ENCODE results near the gene IL34.

The IL34 gene

DNA sequence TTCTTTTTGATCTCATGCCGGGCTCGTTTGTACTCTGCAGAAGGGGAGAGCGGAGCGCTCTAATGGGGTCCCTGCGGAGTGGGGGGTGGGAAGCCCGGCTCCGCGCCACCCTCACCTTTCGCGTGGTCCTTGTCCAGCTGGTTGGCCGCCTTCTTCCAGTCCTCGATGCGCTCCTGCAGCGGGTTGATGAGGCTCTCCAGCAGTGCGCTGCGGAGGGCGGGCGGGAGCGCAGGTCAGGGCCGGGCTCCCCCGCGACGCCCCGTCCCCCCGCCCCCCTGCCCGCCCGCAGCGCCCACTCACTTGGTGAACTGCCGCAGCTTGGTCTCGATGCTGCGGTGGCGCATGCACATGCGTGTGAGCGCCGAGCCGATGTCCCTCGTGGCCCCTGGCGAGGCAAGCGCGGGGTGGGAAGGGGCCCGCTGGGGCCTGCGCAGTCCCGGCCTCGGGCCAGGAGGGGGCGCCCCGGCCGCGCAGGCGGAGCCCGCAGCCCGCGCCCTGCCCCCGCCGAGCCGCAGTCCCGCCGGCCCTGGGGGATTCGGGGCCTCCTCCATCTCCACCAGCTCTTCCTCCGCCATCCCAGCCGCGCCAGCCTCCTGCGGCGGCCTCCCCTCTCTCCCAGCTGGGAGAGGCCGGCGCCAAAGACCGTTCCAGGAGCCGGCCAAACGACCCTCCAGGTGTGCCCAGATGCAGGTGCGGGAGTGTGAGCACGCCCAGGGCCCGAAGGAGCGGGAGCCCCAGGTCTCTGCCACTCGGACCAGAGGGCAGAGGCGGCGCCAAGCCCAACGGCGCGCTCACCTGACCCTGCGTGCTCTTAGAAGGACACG, 33.5 kb downstream of the IL34 start:
- Histone ChIP-seq H3K9ac (ENCODE audit: low read length) (no peak overlapping the region), H2BK5ac (ENCODE audit: low read depth, low read length, poor library complexity) (no peak overlapping the region), H4K12ac (ENCODE audit: low read depth, low read length) (no peak overlapping the region), H3K4ac (ENCODE audit: low read depth, low read length) (no peak overlapping the region), H4K8ac (ENCODE audit: low read depth, low read length) (no peak overlapping the region), H3K79me1 (ENCODE audit: low read length) (peaks cover 5% of the 10 kb centered on the region), H3K14ac (ENCODE audit: low read length) (no peak overlapping the region), H3K4me2 (ENCODE audit: low read length) (no peak overlapping the region), H3K27ac (ENCODE audit: low read depth, low read length) (no peak overlapping the region), H3K36me3 (ENCODE audit: control insufficient read depth in 1 of 2, insufficient read depth in 2 of 2, low read length in 2 of 2) (peaks cover 59 to 66% of the 10 kb centered on the region in 2 experiments), H3K27me3 (ENCODE audit: insufficient read depth, low read length) (no peaks in the 10 kb centered on the region), H2BK120ac (ENCODE audit: insufficient read depth, low read length, poor library complexity) (no peak overlapping the region), H3K23ac (ENCODE audit: low read length) (no peak overlapping the region), H2BK12ac (ENCODE audit: low read length) (no peak overlapping the region), H2AK5ac (ENCODE audit: low read length) (no peak overlapping the region), H2AFZ (ENCODE audit: insufficient read depth, low read length, poor library complexity) (no peak overlapping the region), H3K4me1 (ENCODE audit: control insufficient read depth in 1 of 2, insufficient read depth in 2 of 2, low read length in 2 of 2) (peaks cover 32% of the 10 kb centered on the region in 2 experiments), H3K9me3 (ENCODE audit: insufficient read depth, low read depth, low read length) (peaks cover 3% of the 10 kb centered on the region), H3K18ac (ENCODE audit: low read length) (no peak overlapping the region), H3K4me3 (ENCODE audit: low read depth, low read length) (no peak overlapping the region), H3K79me2 (ENCODE audit: control insufficient read depth, insufficient read depth, low read length, poor library complexity) (peaks cover 26% of the 10 kb centered on the region), H4K91ac (ENCODE audit: low read depth, low read length) (no peak overlapping the region)
- DNase-seq: peak in 1 of 2 donors; percentile 48
- no CpG with 5 or more reads among the region's 80 CpGs for WGBS (ENCODE audit: extremely low coverage, insufficient coverage, insufficient read length)

DNA sequence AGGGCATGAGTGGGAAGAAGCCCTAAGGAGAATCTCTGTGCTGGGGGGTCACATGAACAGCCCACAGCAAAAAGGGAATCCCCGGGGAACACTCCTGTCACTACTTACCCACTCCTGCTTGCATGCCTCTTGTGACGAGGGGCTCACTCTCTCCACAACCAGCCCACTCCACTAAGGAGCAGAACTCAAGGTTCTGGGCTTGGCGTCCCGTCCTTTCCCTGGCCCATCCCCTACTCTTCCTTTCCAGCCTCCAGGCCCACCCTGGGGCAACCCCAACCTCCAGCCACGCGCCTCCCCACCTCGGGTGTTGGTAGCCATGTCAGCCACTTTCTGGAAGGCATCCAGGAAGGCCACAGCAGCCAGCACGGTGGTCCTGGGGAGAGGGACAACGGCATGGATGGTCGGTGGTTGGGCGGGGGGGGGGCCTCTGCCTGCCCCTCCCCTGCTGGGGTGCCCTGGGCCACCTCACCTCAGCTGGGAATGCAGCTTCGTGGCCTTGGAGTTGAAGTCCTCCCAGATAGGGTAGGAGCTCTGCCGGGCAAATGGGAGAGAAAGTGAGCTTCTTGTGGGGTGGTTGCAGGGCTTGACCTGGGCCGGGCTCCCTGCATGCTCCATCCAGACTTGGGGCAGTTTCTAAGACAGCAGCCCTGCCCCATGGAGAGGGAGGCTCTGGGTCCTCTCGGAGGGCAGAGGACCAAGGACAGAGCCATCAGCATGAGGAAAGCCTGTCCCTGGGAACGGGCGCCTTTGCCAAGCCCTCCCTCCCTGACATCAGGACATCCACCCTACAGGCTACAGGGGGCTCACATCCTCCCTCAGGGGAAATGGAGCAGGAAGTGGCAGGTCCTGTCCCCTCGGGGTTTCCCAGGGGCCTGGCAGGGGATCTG, 34.4 kb downstream of the IL34 start:
- H3K27me3 ChIP-seq (ENCODE audit: insufficient read depth, low read length): no peaks in the 10 kb centered on the region
- no CpG with 5 or more reads among the region's 18 CpGs for WGBS (ENCODE audit: extremely low coverage, insufficient coverage, insufficient read length)
- H3K4me1 ChIP-seq (ENCODE audit: control insufficient read depth in 1 of 2, insufficient read depth in 2 of 2, low read length in 2 of 2): peaks cover 32% of the 10 kb centered on the region in 2 experiments
- no peak overlapping the region for H2BK120ac ChIP-seq (ENCODE audit: insufficient read depth, low read length, poor library complexity)
- no peak overlapping the region for H3K9ac ChIP-seq (ENCODE audit: low read length)
- H3K9me3 ChIP-seq (ENCODE audit: insufficient read depth, low read depth, low read length): peaks cover 3% of the 10 kb centered on the region
- H4K8ac ChIP-seq (ENCODE audit: low read depth, low read length): peak overlapping the region; percentile 3
- no peak overlapping the region for H2BK5ac ChIP-seq (ENCODE audit: low read depth, low read length, poor library complexity)
- peaks cover 10% of the 10 kb centered on the region for H3K79me1 ChIP-seq (ENCODE audit: low read length)
- no peak overlapping the region for H3K4me2 ChIP-seq (ENCODE audit: low read length)
- peaks cover 54 to 57% of the 10 kb centered on the region in 2 experiments for H3K36me3 ChIP-seq (ENCODE audit: control insufficient read depth in 1 of 2, insufficient read depth in 2 of 2, low read length in 2 of 2)
- no peak for DNase-seq
- no peak overlapping the region for H3K14ac ChIP-seq (ENCODE audit: low read length)
- H3K23ac ChIP-seq (ENCODE audit: low read length): no peak overlapping the region
- peak overlapping the region; percentile 1 for H3K18ac ChIP-seq (ENCODE audit: low read length)
- H2AK5ac ChIP-seq (ENCODE audit: low read length): peak overlapping the region; percentile 13
- H2AFZ ChIP-seq (ENCODE audit: insufficient read depth, low read length, poor library complexity): no peak overlapping the region
- no peak overlapping the region for H3K4me3 ChIP-seq (ENCODE audit: low read depth, low read length)
- H4K91ac ChIP-seq (ENCODE audit: low read depth, low read length): no peak overlapping the region
- no peak overlapping the region for H4K12ac ChIP-seq (ENCODE audit: low read depth, low read length)
- peaks cover 33% of the 10 kb centered on the region for H3K79me2 ChIP-seq (ENCODE audit: control insufficient read depth, insufficient read depth, low read length, poor library complexity)
- no peak overlapping the region for H3K27ac ChIP-seq (ENCODE audit: low read depth, low read length)
- no peak overlapping the region for H3K4ac ChIP-seq (ENCODE audit: low read depth, low read length)
- H2BK12ac ChIP-seq (ENCODE audit: low read length): no peak overlapping the region

DNA sequence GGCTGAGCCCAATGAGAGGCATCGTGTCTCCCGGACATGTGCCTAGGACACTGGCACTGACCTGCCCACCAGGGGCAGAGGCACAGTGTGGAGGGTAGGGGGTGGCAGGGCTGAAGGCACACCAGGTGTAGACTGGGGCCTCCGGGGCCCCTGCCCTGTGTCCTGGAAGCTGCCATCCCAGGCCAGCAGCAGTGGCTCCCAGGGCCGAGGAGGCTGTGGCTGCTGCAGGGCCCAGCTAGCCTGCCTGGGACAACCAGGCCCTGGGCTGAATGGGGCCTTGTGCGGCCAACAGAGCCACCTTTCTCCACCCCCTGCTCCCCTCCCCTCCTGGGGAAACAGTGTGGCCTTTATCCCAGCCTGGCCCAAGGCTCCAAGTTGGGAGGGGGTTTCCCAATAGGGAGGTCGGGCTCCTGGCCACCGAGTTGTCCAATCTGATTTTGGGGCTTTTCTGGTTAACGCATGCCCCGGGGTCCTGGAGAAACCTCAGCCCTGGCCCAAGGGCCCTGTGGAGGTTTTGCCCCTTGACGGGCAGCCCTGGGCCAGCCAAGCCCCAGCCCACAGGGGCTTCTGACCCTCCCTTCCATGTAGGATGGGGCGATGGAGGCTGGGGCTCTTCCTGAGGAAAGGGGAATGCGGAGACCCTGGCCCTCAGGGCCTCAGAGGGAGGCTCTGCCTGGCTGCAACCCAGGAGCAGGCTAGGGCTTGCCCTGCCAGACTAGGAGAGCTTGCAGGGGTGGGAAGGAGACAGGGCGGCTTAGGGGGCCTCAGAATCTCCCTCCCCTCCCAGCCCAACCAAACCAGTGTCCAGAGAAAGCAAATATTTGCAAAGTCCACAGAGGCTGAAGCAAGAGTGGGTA, 35.3 kb downstream of the IL34 start:
- WGBS (ENCODE audit: extremely low coverage, insufficient coverage, insufficient read length): no CpG with 5 or more reads among the region's 13 CpGs
- H2AFZ ChIP-seq (ENCODE audit: insufficient read depth, low read length, poor library complexity): no peak overlapping the region
- no peak overlapping the region for H2BK120ac ChIP-seq (ENCODE audit: insufficient read depth, low read length, poor library complexity)
- H3K4ac ChIP-seq (ENCODE audit: low read depth, low read length): peak overlapping the region; percentile 71
- H3K9ac ChIP-seq (ENCODE audit: low read length): no peak overlapping the region
- no peaks in the 10 kb centered on the region for H3K27me3 ChIP-seq (ENCODE audit: insufficient read depth, low read length)
- no peak overlapping the region for H3K4me3 ChIP-seq (ENCODE audit: low read depth, low read length)
- peaks cover 37% of the 10 kb centered on the region in 2 experiments for H3K4me1 ChIP-seq (ENCODE audit: control insufficient read depth in 1 of 2, insufficient read depth in 2 of 2, low read length in 2 of 2)
- H2BK5ac ChIP-seq (ENCODE audit: low read depth, low read length, poor library complexity): peak overlapping the region; percentile 3
- H4K12ac ChIP-seq (ENCODE audit: low read depth, low read length): no peak overlapping the region
- H3K9me3 ChIP-seq (ENCODE audit: insufficient read depth, low read depth, low read length): peaks cover 3% of the 10 kb centered on the region
- H2BK12ac ChIP-seq (ENCODE audit: low read length): peak overlapping the region; percentile 8
- no peak overlapping the region for H4K8ac ChIP-seq (ENCODE audit: low read depth, low read length)
- H2AK5ac ChIP-seq (ENCODE audit: low read length): peak overlapping the region; percentile 13
- H3K23ac ChIP-seq (ENCODE audit: low read length): no peak overlapping the region
- H4K91ac ChIP-seq (ENCODE audit: low read depth, low read length): peak overlapping the region; percentile 4
- peaks cover 46 to 51% of the 10 kb centered on the region in 2 experiments for H3K36me3 ChIP-seq (ENCODE audit: control insufficient read depth in 1 of 2, insufficient read depth in 2 of 2, low read length in 2 of 2)
- H3K14ac ChIP-seq (ENCODE audit: low read length): peak overlapping the region; percentile 20
- H3K4me2 ChIP-seq (ENCODE audit: low read length): no peak overlapping the region
- DNase-seq: no peak
- peaks cover 36% of the 10 kb centered on the region for H3K79me2 ChIP-seq (ENCODE audit: control insufficient read depth, insufficient read depth, low read length, poor library complexity)
- peaks cover 15% of the 10 kb centered on the region for H3K79me1 ChIP-seq (ENCODE audit: low read length)
- H3K27ac ChIP-seq (ENCODE audit: low read depth, low read length): no peak overlapping the region
- peak overlapping the region; percentile 1 for H3K18ac ChIP-seq (ENCODE audit: low read length)
